ENCODE results near the gene TIGD3.
A peak's percentile ranks its signal among the peaks of the same experiment; 100 is the strongest.

The TIGD3 gene

GRCh38 chr11:65363770-65364169 lies 9.2 kb downstream of the TIGD3 start:
- FAIRE-seq (no peak), DNase-seq (ENCODE audit: extremely low spot score, insufficient read length, low read depth) (no peak)

DNA sequence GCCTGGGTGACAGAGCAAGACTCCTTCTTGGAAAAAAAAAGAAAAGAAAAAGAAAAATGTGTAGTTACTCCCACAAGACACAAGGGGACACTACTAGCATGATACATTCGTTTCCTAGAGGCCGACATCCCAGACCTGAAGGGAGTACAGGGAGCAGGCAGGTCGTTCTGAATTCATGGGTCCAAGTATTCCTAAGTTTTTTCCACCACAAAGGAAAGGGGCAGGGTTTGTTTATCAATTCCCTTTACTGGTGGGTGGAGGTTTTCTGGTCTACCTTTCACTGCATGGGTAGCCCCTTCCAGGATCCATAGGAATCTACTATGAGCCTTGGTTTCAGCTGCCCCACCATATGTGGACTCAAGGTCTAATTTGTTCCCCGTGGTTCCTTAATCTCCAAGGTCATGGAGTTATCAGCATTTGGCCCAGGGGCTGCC lies 11.8 kb downstream of the TIGD3 start:
- FAIRE-seq: peak; percentile 63
- no peak for DNase-seq (ENCODE audit: extremely low spot score, insufficient read length, low read depth)

- no peak for FAIRE-seq
- DNase-seq (ENCODE audit: extremely low spot score, insufficient read length, low read depth): no peak
Measured at GRCh38 chr11:65370659-65371049, 16.1 kb downstream of the TIGD3 start.

DNA sequence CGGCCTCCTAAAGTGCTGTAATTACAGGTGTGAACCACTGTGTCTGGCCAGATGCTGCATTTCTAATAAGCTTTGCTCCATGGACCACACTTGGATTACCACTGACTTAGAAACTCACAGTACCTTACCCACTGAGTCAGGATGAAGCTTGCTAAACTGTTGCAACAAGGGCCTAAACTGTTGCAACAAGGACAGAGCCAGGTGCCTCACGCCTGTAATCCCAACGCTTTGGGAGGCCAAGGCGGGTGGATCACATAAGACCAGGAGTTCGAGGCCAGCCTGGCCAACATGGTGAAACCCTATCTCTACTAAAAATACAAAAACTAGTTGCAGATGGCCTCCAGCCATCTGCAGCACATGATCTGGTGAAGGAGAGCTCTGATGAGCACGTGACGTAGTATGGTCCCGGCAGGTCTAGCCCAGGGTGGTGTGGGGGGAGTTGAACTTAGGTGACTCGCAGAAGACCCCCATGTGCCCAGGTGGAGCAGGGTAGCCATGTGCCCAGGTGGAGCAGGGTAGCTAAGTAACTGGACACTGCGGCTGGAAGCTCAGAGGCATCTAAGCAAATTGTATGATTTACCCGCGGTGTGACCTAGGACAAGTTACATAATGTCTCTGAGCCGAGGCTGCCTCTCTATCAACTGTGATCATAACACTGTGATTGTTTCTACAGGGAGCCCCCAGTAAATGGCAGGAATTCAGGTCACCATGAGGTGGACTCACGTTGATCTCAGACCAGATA lies 19.5 kb downstream of the TIGD3 start:
- FAIRE-seq: no peak
- no peak for DNase-seq (ENCODE audit: extremely low spot score, insufficient read length, low read depth)

- no peak for DNase-seq (ENCODE audit: extremely low spot score, insufficient read length, low read depth)
- FAIRE-seq: no peak
Measured at GRCh38 chr11:65375012-65375411, 20.5 kb downstream of the TIGD3 start.

- DNase-seq (ENCODE audit: extremely low spot score, insufficient read length, low read depth) (no peak), FAIRE-seq (no peak)
Measured at GRCh38 chr11:65376138-65376713, 21.7 kb downstream of the TIGD3 start.

DNA sequence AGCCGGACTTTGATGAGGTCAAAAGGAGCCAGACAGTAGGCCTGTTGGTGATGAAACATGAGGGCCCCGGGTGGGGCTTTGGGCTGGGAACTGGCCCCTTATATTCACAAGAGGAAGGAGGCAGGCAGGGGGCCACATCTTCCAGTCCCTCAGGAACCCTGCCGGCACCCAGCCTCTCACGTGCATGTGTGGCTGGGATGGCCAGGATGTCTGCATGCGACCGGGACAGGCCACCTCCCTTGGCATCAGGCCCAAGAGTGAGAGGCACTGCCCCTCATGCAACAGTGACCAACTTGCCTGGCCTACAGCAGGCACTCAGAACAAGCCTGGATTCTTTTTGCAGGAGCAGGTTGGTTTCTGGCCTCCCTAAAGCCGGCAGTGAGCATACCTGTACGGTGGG lies 22.5 kb downstream of the TIGD3 start:
- FAIRE-seq: no peak
- no peak for DNase-seq (ENCODE audit: extremely low spot score, insufficient read length, low read depth)

DNA sequence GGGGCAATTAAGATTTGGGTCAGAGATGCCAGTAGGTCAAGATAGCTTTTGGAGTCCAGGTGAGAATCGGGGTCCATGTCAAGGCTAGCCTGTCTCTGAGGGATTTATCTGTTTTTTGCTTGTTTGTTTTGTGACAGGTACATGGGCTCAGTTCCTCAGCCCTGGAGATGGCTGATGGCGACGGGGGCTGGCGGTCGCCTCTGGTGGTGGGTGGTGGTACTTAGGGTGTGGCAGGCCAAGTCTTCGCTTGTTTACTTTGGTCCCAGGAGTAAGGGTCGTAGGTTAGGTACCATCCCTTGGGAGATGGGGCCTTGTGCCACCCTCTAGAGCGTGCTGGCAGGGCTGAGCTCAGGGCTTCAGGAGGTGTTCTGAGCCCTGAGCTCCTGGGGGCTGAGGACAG lies 23.2 kb downstream of the TIGD3 start:
- no peak for DNase-seq (ENCODE audit: extremely low spot score, insufficient read length, low read depth)
- FAIRE-seq: no peak

DNA sequence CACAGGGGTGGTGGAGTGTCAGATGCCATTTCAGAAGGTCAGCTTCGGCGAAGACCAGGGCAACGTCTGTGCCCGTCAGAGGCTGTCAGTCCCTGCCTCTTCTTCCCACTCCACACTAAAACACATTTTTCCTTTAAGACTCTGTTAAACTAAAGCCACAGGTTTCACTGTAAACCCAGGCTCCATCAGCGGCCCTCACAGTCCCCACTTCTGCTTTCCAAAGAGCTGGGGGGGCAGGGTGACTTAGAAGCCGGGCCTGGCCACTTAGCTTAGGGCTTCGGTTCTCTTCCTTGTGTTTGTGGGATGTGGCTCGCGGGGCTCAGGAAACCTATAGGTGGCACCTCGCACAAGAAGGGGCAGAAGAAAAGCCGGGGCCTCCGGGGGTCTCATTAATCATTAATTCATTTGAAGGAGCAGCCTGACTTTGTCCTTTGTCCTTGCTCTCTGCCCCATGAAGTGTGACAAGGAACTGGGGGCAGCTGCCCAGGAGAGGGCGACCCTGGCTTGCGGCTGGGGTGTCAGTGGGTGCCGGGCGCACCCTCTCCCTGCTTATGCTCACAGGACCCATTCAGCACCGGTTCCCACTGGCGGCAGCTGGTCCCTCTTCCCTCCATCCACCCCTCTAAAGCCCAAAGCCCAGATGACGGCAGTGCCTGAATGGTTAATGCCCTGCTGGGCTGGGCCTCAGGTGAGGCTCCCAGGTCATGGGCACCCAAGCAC lies 23.8 kb downstream of the TIGD3 start:
- DNase-seq (ENCODE audit: extremely low spot score, insufficient read length, low read depth) (no peak), FAIRE-seq (peak; percentile 74)

- FAIRE-seq: no peak
- no peak for DNase-seq (ENCODE audit: extremely low spot score, insufficient read length, low read depth)
Measured at GRCh38 chr11:65378928-65379638, 24.5 kb downstream of the TIGD3 start.

DNA sequence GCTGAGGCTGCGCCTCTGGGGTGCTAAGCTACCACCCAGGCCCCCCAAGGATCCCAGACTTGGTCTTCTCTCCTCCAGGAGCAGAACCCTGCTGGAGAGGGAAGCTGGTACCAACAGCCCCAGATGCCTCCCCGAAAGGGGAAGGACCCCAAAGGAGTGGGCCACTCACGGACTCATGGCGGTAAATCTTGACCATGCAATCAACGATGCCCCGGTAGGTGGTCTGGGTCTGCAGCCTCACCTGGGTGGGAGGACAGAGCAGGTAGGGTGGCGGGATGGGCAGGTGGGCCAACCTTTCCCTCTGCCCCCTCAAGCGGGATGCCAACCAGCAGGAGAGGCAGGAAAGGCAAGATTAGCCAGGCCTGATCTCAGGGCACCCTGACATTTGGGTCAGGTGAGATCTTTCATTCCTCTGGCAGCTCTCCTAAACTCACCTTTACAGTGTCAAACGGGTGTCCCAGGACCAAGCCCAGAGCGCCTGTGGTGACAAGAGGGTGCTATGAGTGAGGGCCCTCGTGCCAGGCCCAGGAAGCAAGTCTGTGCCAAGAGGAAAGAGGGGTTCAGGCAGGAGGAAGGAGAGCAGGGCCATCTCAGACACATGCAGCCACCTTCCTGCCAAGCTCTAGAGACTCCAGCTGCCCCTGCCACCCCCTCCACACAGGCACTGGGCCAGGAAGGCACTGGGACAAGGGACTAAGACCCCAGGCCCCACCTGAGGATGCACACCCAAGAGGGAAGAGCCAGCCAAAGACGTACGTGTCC lies 25.3 kb downstream of the TIGD3 start:
- FAIRE-seq: no peak
- no peak for DNase-seq (ENCODE audit: extremely low spot score, insufficient read length, low read depth)

DNA sequence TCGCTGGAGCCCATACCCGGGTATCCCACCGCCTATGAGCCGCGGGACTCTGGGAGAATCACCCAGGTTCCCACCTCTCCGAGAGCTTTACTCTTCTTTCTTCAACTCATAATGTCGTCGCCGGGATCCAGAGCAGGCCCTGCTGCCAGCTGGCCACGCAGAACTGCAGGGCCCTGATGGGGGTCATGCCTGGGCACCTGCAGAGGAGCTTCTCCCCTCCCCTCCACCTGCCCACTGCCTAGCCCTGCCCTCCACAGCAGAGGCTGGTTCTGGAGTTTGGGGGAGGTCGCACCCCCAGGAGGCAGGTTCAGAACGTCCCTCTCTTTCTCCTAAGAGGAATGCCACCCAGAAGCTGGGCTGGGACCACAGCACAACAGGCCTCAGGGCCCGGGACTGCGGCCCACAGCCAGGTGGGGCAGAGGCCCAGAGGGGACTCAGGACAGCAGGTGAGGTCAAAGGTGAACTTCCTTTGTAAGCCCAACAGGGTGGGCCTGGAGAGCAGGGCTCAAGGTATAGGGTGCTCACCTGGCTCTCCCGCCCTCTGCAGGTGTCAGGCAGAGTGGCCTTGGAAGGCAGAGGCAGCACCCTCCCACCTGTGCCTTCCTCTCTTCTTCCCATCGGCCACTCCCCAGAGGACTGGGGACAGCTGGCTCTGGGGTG lies 26.0 kb downstream of the TIGD3 start:
- DNase-seq (ENCODE audit: extremely low spot score, insufficient read length, low read depth): no peak
- no peak for FAIRE-seq

- DNase-seq (ENCODE audit: extremely low spot score, insufficient read length, low read depth): no peak
- FAIRE-seq: no peak
Measured at GRCh38 chr11:65381716-65382032, 27.1 kb downstream of the TIGD3 start.

DNA sequence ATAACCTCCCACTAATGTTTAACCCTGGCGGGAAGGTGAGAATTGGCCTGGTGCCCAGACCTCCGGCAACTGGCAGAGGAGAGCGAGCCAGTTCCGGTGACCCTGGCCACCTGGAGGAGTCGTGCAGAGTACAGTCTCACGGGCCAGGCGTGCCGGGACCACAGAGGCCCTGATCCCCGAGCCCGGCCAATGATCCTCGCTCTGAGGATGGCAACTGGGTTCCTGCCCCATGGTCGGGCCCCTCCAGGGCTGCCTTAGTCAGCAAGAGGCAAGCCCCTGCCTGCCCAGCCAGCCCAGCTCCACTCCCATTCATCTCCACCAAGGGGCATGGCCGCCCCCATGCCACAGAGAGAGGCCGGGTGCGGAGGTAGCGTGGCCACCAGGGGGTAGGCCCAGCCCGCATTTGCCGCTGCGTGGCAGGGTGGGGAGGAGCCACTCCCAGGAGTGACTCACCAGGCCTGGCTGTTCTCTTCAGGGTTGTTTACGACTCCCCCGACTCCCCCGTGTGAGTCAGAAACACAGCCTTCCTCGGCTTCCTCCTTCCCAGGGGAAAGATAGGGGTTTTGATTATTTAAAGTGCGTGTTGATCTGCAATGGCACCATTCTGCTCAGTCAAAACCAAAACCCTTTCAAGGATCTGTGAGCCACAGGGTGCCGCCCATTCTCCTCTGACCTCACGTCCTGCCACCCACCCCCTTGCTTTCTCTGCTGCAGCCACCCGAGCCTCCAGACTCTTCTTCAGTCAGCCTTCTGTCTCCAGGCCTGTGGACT lies 27.7 kb downstream of the TIGD3 start, which contains the start of gene SLC25A45:
SLC25A45 (minus strand) TSS at position 614 of the 771 bp plus-strand sequence. CDS start 695 bp downstream, outside the sequence.
- FAIRE-seq (peak; percentile 94), DNase-seq (ENCODE audit: extremely low spot score, insufficient read length, low read depth) (peak; percentile 47)

DNA sequence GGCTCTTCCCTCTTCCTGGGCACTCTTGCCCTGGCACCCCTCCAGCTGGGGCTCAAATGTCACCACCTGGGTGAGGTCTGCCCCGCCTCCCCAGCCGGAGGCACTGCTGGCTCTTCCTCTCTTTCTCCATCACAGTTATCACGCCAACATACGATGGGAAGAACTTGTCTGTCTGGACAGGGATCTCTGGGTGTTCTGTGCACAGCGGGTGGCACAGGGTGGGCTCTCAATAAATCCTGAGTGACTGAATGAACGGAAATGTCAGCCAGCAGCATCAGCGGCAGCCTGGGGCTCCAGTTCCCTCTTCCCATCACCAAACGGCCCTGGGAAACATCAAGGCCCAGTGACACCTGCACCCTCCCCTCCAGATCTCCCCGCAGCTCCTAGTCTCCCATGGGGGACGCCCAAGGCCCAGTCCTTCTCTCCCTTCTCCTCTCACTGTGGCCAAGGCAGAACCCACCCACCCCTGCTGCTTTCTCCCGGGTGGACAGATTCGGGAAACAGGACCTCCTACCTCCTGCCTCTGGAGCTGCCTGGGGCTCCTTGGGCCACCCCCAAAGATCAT lies 28.3 kb downstream of the TIGD3 start:
- no peak for FAIRE-seq
- DNase-seq (ENCODE audit: extremely low spot score, insufficient read length, low read depth): no peak

- no peak for DNase-seq (ENCODE audit: extremely low spot score, insufficient read length, low read depth)
- FAIRE-seq: no peak
Measured at GRCh38 chr11:65383778-65384177, 29.2 kb downstream of the TIGD3 start.

DNA sequence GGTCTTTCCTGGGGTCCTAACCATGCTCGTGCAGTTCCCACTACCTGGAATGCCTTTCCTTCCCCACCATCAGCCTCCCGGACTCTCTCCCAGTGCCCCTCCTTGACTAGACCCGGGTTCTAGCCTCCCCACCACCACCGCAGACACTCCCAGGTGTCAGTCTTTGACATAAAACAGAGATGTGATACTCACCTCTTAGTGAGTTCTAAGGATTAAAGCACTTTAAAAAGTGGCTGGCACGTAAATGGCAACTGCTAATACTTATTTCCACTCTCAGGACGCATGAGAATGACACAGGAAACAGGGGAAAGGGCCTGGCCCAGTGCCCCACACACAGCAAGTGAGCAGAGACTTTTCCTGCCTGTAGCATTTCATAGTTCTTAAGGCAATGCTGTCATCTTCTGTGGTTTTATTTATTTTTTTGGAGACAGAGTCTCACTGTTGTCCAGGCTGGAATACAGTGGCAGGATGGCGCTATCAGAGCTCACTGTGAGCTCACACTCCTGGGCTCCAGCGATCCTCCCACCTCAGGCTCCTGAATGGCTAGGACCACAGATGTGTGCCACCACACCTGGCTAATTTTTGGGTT lies 29.8 kb downstream of the TIGD3 start:
- FAIRE-seq (no peak), DNase-seq (ENCODE audit: extremely low spot score, insufficient read length, low read depth) (no peak)
